H9 (cell line): ENCODE results near the gene SRL. TPM values are rescaled to one million over a fixed set of nuclear protein-coding genes. Genes with fewer than 3 reads are reported as not detected.

ENCODE experiments used
- DNase-seq: peaks from one replicate; pipeline ENCODE4 v3.0.0-alpha.2; 2017
- H2AFZ ChIP-seq: one replicate; pipeline ENCODE4 v1.6.1; 2013; ENCODE audit warnings: mild to moderate bottlenecking, low read length, control low read depth, moderate library complexity
- H2AK5ac ChIP-seq: 2 replicates; pipeline ENCODE4 v1.6.1; 2013; ENCODE audit warnings: low read length, control low read depth, mixed read lengths; ENCODE audit not compliant: insufficient read length
- H2BK120ac ChIP-seq: one replicate; pipeline ENCODE4 v1.6.1; 2013; ENCODE audit warnings: low read depth, mild to moderate bottlenecking, low read length, control low read depth, inconsistent platforms; ENCODE audit not compliant: poor library complexity, severe bottlenecking
- H2BK12ac ChIP-seq: 2 replicates; pipeline ENCODE4 v1.6.1; 2013; ENCODE audit warnings: low read length, control low read depth, mixed read lengths, low read depth; ENCODE audit not compliant: insufficient read length
- H2BK15ac ChIP-seq: 2 replicates; pipeline ENCODE4 v1.6.1; 2013; ENCODE audit warnings: low read depth, low read length, control low read depth
- H2BK20ac ChIP-seq: one replicate; pipeline ENCODE4 v1.6.1; 2013; ENCODE audit warnings: low read depth, mild to moderate bottlenecking, low read length, control low read depth, inconsistent platforms; ENCODE audit not compliant: poor library complexity, severe bottlenecking
- H2BK5ac ChIP-seq: 2 replicates; pipeline ENCODE4 v1.6.1; 2013; ENCODE audit warnings: low read length, control low read depth, mixed read lengths; ENCODE audit not compliant: insufficient read length
- H3K14ac ChIP-seq: 2 replicates; pipeline ENCODE4 v1.6.1; 2013; ENCODE audit warnings: low read length, control low read depth; ENCODE audit not compliant: insufficient read depth
- H3K18ac ChIP-seq: 2 replicates; pipeline ENCODE4 v1.6.1; 2013; ENCODE audit warnings: low read depth, mild to moderate bottlenecking, mixed read lengths, low read length, control low read depth; ENCODE audit not compliant: insufficient read length
- H3K23ac ChIP-seq: 2 replicates; pipeline ENCODE4 v1.6.1; 2013; ENCODE audit warnings: low read length, control low read depth, mixed read lengths, low read depth; ENCODE audit not compliant: insufficient read length
- H3K23me2 ChIP-seq: 2 replicates; pipeline ENCODE4 v1.6.1; 2013; ENCODE audit warnings: low read depth, mild to moderate bottlenecking, mixed read lengths, low read length, control low read depth; ENCODE audit not compliant: insufficient read length, poor library complexity, severe bottlenecking
- H3K27ac ChIP-seq: 2 replicates; pipeline ENCODE4 v1.5.1; 2013; ENCODE audit warnings: low read length, control low read depth, mixed read lengths, low read depth; ENCODE audit not compliant: insufficient read length
- H3K27me3 ChIP-seq: 2 replicates; pipeline ENCODE4 v1.6.1; 2013; ENCODE audit warnings: low read length, control low read depth, inconsistent platforms; ENCODE audit not compliant: insufficient read depth
- H3K4ac ChIP-seq: 2 replicates; pipeline ENCODE4 v1.6.1; 2013; ENCODE audit warnings: low read depth, mild to moderate bottlenecking, control low read depth, inconsistent platforms, low read length, moderate library complexity
- H3K4me1 ChIP-seq: 2 replicates; pipeline ENCODE4 v1.6.1; 2013; ENCODE audit warnings: low read length, control low read depth, inconsistent platforms; ENCODE audit not compliant: insufficient read depth
- H3K4me2 ChIP-seq: 2 replicates; pipeline ENCODE4 v1.6.1; 2013; ENCODE audit warnings: low read length, control low read depth, mixed read lengths; ENCODE audit not compliant: insufficient read length, insufficient read depth
- H3K56ac ChIP-seq: 2 replicates; pipeline ENCODE4 v1.6.1; 2013; ENCODE audit warnings: low read depth, mild to moderate bottlenecking, mixed read lengths, low read length, control low read depth; ENCODE audit not compliant: insufficient read length
- H3K79me1 ChIP-seq: 2 replicates; pipeline ENCODE4 v1.6.1; 2013; ENCODE audit warnings: low read depth, mild to moderate bottlenecking, moderate library complexity, low read length, control low read depth, inconsistent platforms; ENCODE audit not compliant: insufficient read depth, poor library complexity, severe bottlenecking
- H3K79me2 ChIP-seq: 2 replicates; pipeline ENCODE4 v1.6.1; 2013; ENCODE audit warnings: low read length, control low read depth, inconsistent platforms; ENCODE audit not compliant: insufficient read depth
- H3K9ac ChIP-seq: 2 replicates; pipeline ENCODE4 v1.6.1; 2013; ENCODE audit warnings: low read length, control low read depth, mixed read lengths; ENCODE audit not compliant: insufficient read length; ENCODE audit errors: extremely low read depth
- H3K9me3 ChIP-seq: one replicate; pipeline ENCODE4 v1.6.1; 2013; ENCODE audit warnings: low read depth, low read length, inconsistent platforms; ENCODE audit not compliant: control insufficient read depth
- H3T11ph ChIP-seq: one replicate; pipeline ENCODE4 v1.6.1; 2013; ENCODE audit warnings: mild to moderate bottlenecking, low read length, control low read depth, inconsistent platforms
- H4K20me1 ChIP-seq: one replicate; pipeline ENCODE4 v1.6.1; 2013; ENCODE audit not compliant: control insufficient read depth, insufficient read length, insufficient read depth
- H4K5ac ChIP-seq: 2 replicates; pipeline ENCODE4 v1.6.1; 2013; ENCODE audit warnings: low read depth, mild to moderate bottlenecking, mixed read lengths, low read length, control low read depth; ENCODE audit not compliant: insufficient read length
- H4K8ac ChIP-seq: replicated peaks from 2 replicates; pipeline ENCODE4 v1.6.1; 2013; ENCODE audit warnings: low read length, control low read depth, mixed read lengths, low read depth; ENCODE audit not compliant: insufficient read length
- H4K91ac ChIP-seq: 2 replicates; pipeline ENCODE4 v1.6.1; 2013; ENCODE audit warnings: low read depth, mild to moderate bottlenecking, moderate library complexity, mixed read lengths, low read length, control low read depth; ENCODE audit not compliant: insufficient read length
- H3K27ac Mint-ChIP-seq, 3 experiments: 2 replicates in 2 of 3; 3 replicates in 1 of 3; pipeline ENCODE4 v1.8.0; 2020 to 2021; ENCODE audit warnings: mixed read lengths in 3 of 3, mild to moderate bottlenecking in 1 of 3, moderate library complexity in 1 of 3
- H3K27me3 Mint-ChIP-seq: 2 replicates; pipeline ENCODE4 v1.8.0; 2021; ENCODE audit warnings: low read depth, mild to moderate bottlenecking, moderate library complexity, mixed read lengths
- H3K36me3 Mint-ChIP-seq, 3 experiments: 2 replicates in 2 of 3; 3 replicates in 1 of 3; pipeline ENCODE4 v1.8.0; 2020 to 2021; ENCODE audit warnings: low read depth in 3 of 3, mixed read lengths in 3 of 3; ENCODE audit not compliant: insufficient read depth in 1 of 3
- H3K4me1 Mint-ChIP-seq, 2 experiments: 2 replicates each; pipeline ENCODE4 v1.8.0; 2020; ENCODE audit warnings: mixed read lengths in 2 of 2
- H3K4me3 Mint-ChIP-seq, 2 experiments: 2 replicates in 1 of 2; 3 replicates in 1 of 2; pipeline ENCODE4 v1.8.0; 2020 to 2021; ENCODE audit warnings: mild to moderate bottlenecking in 2 of 2, mixed read lengths in 2 of 2, moderate library complexity in 1 of 2
- H3K9me3 Mint-ChIP-seq, 2 experiments: 2 replicates in 1 of 2; 3 replicates in 1 of 2; pipeline ENCODE4 v1.8.0; 2020; ENCODE audit warnings: mild to moderate bottlenecking in 2 of 2, mixed read lengths in 2 of 2, moderate library complexity in 1 of 2
- CTCF ChIP-seq: fragments of 200-600 bp; sonication (generic); conservative IDR thresholded peaks from 3 replicates; pipeline ENCODE4 v1.8.0; 2021; ENCODE audit warnings: antibody characterized with exemption, mild to moderate bottlenecking
- WGBS: extraction: QIAGEN DNeasy Blood & Tissue Kit; methylation state at CpG from one replicate; pipeline ENCODE4 v1.1.7; 2013; ENCODE audit warnings: missing lambda C conversion rate, low lambda C conversion rate, mixed read lengths; ENCODE audit not compliant: insufficient read length; ENCODE audit errors: extremely low coverage; 5-methylcytosine and 5-hydroxymethylcytosine counted together
- total RNA-seq: library from RNA; stranded (reverse); gene quantifications from 2 replicates; pipeline ENCODE4 v1.2.1, GENCODE V29; 2021

SRL gene
- total RNA-seq, 1 experiment from 2014 or later: not detected

GRCh38 chr16:4141604-4142003 lies 100.3 kb downstream of the SRL start:
- Histone ChIP-seq H2BK120ac (no peak overlapping the region), H3K4me2 (no peak overlapping the region), H2BK20ac (no peak overlapping the region), H4K8ac (no peak overlapping the region), H3K9ac (no peak overlapping the region), H2BK5ac (no peak overlapping the region), H3T11ph (no peak overlapping the region), H2BK15ac (no peak overlapping the region), H2AK5ac (no peak overlapping the region), H2AFZ (no peak overlapping the region), H4K5ac (no peak overlapping the region), H3K4ac (no peak overlapping the region), H3K56ac (no peak overlapping the region), H4K91ac (no peak overlapping the region), H3K23me2 (no peaks in the 10 kb centered on the region), H3K27ac (no peak overlapping the region), H2BK12ac (no peak overlapping the region), H3K9me3 (no peaks in the 10 kb centered on the region), H3K27me3 (no peaks in the 10 kb centered on the region), H3K18ac (no peak overlapping the region), H3K4me1 (no peaks in the 10 kb centered on the region; the same call in 1 of the 2 replicates), H4K20me1 (no peaks in the 10 kb centered on the region), H3K14ac (no peak overlapping the region), H3K79me2 (no peaks in the 10 kb centered on the region), H3K79me1 (no peaks in the 10 kb centered on the region), H3K23ac (no peak overlapping the region)
- no peaks in the 10 kb centered on the region; a peak in 2 of 5 replicates for H3K9me3 Mint-ChIP-seq
- H3K27ac Mint-ChIP-seq: no peak overlapping the region
- peaks cover 0 to 8% of the 10 kb centered on the region in 2 experiments; a peak in 3 of 4 replicates for H3K4me1 Mint-ChIP-seq
- no peak for DNase-seq
- WGBS: no CpG with 5 or more reads among the region's 12 CpGs
- H3K36me3 Mint-ChIP-seq: peaks cover 0 to 5% (median 5%) of the 10 kb centered on the region in 3 experiments; a peak in 2 of 7 replicates
- peaks cover 37% of the 10 kb centered on the region for H3K27me3 Mint-ChIP-seq
- no peak overlapping the region for H3K4me3 Mint-ChIP-seq
- no peak for TF ChIP-seq CTCF
